ENCODE measurements around the gene TNS1. TPM values are rescaled to one million over a fixed set of nuclear protein-coding genes. Genes with fewer than 3 reads are reported as not detected.

Gene TNS1
- total RNA-seq, 2 donors from 2014 or later = 27.8 to 149 TPM

DNA sequence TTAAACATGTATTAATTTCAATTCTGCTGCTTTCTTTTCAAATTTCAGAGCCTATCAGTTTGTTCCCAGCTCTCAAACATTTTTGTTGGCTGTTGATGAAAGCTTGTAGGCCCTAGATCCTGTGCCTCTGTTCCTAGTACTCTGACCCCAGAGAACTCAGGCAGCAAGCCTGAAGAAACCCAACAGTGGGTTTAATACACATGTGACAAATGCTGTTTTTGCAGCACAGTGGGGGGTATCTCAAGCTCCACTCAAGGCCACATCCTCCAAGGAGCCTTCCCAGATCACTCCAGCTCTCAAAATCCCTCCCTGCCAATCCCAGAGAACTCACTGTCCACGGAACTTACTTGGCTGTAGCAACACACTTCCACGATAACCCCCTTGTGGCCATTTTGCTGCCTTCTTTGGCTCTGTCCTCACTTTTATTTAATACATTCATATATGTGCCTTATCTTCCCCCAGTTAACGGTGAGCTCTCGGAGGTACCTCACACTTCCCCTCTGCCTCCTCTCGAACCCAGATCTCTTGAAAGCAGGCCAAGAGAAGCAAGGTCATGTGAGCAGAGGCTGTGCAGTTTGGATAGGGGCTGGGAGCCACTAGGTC, 122.4 kb downstream of the TNS1 start:
- intact Hi-C loops (cut with DNase I, micrococcal nuclease) = loop anchor here in 1 of 2 donors (5.0 kb wide), 1 partner anchor 93 kb away; no protein-coding TSS in a partner anchor
- ATAC-seq (no peak), DNase-seq (no peak)

DNA sequence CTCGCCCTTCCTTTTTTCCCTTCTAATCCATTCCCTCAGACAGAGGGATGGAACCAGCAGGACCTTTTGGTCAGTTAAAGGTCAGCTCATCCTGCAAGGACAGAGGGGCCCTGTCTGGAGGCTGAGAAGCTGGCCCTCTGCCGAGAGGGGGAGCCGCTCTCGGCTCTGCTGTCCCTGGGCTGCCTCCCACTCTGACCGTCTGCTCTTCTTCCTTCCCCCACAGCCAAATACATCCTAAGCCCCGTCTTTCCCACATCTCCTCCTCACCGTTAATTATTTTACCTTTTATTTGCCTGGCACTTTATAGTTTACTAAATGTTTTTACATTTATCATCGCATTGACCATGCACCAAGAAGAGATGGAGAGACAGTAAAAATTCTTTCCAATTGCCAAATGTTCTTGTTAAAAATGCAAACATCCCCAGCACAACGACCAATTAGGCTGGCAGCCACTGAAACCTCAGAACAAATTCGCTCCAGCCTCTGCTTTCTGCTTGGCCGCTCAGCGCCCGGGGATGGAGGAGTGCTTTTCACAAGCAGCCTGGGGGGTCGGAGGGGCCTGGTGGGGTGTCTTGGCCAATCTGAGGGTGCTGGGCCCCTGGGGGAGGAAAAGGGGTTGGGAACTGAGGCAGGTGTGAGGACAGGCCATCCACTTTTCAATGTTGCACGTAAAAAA, 123.7 kb downstream of the TNS1 start:
- intact Hi-C loops (cut with DNase I, micrococcal nuclease) = no loop called here
- no peak for ATAC-seq
- no peak for DNase-seq

DNA sequence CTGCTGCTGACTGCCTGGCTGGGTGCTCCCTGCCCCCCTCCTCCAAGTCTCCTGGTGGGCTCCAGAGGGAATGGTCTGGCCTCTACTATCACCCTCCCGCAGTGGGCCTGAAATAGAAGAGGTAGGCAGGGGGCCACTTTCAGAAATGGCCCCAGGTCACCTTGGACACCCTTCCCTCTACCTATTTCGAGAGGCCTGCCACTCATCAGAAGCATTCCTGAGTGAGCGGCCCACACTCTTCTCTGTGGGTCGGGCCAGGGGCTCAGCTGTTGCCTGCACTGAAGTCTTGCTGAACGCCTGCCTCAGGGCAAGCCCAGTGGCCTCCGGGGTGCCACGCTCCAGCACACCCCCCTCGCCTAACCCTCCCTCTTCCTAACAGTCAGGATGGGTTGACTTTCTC, 124.9 kb downstream of the TNS1 start:
- DNase-seq = no peak
- intact Hi-C loops (cut with DNase I, micrococcal nuclease) = no loop called here
- no peak for ATAC-seq

DNA sequence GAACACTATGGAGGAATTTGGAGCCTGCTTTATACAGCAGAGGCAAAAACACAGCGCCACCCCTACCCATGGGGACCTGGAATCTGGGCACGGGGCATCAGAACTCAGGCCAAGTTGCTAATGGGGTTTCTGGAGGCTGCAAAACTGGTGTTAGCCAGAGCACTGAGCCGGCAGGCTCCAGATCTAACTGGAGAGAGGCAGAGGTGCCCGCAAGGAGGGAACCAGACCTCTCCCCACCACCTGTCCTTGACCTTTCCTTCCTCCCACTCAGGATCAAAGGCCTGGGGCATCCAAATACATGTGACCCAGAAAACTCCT, 126.6 kb downstream of the TNS1 start:
- intact Hi-C loops (cut with DNase I, micrococcal nuclease) = no loop called here
- no peak for DNase-seq
- ATAC-seq = no peak

DNA sequence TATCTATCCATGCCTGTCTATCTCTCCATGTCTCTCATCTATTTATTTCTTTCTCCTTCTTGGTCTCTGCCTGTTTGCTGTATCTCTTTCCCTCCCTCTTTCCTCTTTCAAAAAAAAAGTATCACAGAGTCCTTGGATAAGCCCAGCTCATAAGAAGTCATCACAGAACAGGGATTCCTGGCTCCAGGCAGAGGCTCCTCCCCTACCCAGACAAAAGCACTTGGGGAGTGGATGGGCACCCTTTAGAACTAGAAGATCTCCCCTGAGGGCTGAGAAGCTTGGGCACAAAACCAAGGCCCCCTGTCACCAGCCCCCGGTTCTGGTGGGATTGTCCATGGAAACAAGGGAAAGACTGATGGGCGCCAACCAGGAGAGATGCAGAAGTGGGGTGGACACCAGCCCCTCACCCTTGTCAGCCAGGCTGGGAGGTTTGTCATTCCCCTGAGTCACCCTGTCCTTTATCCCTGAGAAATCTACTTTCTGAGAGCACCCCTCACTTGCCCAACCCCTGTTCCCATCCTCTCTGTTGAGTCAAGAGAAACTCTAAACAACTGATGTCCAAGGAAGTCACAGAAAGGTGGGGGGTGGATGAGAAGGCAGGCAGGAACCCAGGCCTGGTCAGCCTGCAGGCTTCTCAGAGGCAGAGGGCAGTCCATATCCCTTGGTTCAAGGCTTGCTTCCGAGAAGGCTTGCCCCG, 127.1 kb downstream of the TNS1 start:
- ATAC-seq = no peak
- DNase-seq = no peak
- intact Hi-C loops (cut with DNase I, micrococcal nuclease) = no loop called here

DNA sequence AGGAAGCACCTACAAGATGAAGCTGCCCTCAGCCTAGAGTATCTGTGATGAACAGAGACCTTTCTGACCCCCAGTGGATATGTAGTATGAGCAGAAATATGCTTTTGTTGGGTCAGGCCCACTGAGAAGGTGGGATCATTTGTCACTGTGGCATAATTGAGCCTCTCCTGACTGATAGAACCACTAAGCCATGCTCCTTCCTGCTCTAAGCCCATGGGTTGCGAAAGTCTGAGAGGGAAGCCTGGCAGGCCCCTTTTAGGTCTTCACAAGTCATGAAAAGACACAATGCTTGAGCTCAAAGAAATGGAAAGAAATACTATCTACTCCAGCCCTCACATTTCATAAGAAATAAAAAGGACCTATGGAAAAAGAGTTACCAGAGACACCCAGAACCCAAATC, 127.7 kb downstream of the TNS1 start:
- ATAC-seq = no peak
- intact Hi-C loops (cut with DNase I, micrococcal nuclease) = no loop called here
- no peak for DNase-seq

DNA sequence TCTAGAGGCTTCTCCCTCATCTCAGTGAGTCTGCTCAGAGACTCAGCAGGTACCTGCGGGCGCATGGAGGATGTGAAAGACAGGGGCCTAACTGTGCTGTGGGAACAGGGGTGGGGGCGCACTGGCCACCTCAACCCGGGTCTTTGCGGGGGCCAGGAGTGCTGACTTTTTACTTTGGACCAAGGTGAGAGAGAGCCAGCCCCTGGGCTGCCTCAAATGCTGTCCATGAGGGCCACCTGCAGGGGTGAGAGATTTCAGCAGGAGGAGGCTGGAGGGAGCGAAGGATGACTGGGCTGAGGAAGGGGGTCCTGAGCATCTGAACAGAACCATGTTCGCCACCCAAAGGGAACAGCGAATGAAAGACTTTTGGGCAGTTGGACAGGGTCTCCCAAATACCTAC, 129.4 kb downstream of the TNS1 start:
- intact Hi-C loops (cut with DNase I, micrococcal nuclease) = no loop called here
- no peak for DNase-seq
- ATAC-seq = no peak

DNA sequence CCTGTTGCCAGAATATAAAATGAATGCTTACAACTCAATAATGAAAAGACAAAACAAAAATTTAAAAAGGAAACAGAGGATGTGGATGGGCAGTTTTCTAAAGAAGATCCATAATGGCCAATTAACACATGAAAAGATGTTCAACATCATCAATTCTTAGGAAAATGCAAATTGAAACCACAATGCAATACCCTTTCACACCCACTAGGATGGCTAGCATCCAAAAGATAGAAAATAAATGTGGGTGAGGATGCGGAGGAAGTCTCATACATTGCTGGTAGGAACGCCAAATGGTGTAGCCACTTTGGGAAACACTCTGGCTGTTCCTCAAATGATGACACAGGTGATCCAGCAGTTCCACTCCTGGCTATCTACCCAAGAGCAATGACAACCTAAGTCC, 130.5 kb downstream of the TNS1 start:
- intact Hi-C loops (cut with DNase I, micrococcal nuclease) = no loop called here

DNA sequence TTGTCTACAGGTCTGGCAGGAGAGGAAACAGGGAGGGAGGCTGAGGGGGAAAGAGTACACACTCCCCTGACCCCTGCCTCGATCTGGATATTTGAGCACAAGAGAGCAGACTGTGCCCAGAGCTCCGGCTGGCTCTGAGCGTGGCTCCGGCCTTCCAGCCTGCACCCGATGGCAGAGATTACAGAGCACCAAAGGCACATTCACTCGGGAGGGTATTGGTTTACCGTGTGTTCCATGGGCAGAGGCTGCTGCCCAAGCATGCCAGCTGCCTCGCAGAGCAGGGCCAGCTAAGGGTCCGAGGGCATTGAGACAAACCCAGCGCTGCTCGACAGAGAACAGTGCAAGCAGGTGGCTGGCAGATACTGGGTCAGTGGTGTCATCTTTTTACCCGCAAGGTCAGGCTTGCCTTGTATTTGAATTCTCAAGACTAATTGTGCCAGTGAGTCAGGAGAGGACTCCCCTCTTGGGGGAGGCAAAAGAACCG, 132.2 kb downstream of the TNS1 start:
- intact Hi-C loops (cut with DNase I, micrococcal nuclease) = no loop called here
- ATAC-seq (no peak), DNase-seq (no peak)

More for the DNA sequence above, 130.5 kb downstream of the TNS1 start:
- no peak for DNase-seq
- ATAC-seq = no peak

DNA sequence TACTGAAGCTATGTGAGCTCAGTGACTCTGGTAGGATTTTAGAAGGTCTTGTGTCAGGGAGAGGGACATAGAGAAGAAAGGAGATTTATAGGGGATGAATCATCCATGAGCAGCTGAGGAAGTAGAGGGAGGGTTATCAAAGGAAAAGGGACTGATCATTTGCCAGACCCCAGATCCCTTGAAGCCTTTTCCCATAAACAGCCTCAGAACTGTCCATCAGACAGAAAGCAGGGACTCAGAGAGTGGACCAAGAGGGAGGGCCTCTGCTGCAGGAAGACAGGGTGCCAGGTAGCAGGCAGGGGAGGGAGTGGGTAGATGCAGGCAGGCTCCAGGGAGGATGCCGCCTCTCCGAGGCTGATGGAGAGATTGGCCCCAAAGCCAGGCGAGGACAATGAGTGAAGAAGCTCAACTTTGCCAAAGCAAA, 133.9 kb downstream of the TNS1 start:
- no peak for ATAC-seq
- no peak for DNase-seq
- intact Hi-C loops (cut with DNase I, micrococcal nuclease) = no loop called here

DNA sequence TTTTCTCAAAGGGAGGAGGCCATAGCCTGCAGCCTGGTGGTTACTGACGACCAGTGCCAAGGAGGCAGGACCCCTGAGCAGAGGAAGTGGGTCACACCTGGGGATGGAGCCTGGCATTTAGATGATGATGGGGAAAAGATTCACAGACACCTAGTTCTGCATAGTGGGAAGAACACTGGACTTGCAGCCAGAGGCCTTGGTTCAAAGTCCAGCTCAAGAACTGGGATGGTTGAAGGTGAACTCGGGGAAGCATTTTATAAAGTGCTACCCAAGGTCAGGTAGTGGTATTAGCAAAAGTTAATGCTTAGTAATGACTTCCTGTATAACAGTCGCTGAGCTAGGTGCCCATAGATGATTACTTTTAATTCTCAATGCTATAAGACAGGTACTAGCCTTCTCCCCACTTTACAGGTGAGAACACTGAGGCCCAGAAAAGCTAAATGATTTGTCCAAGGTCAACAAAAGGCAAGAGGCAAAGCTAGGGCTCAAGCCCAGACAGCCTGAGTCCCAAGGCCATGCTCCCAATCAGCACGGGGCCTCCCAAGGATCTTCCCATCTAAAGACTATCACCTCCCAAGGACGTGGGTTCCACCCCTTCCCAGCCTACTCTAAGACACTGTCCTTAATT, 134.4 kb downstream of the TNS1 start:
- ATAC-seq = no peak
- DNase-seq = no peak
- intact Hi-C loops (cut with DNase I, micrococcal nuclease) = no loop called here

DNA sequence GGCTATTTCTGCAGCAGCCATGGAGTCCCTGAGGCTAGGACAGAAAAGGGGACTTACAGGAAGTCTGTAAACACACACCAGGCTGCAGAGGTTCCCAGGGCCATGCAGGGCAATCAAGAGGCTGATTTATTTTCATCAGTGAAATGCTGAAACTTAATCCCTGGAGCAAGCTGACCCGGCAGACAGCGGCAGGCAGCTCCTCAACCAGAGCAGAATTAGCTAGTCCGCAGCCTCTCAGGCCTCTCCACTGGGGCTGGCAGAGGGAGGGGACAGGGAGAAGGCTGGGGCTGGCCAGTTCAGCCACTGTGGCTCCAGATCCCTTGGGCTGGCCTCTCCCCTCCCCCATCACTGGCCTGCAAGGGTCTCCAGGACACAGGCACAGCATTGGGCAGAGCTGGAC, 136.3 kb downstream of the TNS1 start:
- ATAC-seq (no peak), DNase-seq (no peak)
- intact Hi-C loops (cut with DNase I, micrococcal nuclease) = no loop called here

DNA sequence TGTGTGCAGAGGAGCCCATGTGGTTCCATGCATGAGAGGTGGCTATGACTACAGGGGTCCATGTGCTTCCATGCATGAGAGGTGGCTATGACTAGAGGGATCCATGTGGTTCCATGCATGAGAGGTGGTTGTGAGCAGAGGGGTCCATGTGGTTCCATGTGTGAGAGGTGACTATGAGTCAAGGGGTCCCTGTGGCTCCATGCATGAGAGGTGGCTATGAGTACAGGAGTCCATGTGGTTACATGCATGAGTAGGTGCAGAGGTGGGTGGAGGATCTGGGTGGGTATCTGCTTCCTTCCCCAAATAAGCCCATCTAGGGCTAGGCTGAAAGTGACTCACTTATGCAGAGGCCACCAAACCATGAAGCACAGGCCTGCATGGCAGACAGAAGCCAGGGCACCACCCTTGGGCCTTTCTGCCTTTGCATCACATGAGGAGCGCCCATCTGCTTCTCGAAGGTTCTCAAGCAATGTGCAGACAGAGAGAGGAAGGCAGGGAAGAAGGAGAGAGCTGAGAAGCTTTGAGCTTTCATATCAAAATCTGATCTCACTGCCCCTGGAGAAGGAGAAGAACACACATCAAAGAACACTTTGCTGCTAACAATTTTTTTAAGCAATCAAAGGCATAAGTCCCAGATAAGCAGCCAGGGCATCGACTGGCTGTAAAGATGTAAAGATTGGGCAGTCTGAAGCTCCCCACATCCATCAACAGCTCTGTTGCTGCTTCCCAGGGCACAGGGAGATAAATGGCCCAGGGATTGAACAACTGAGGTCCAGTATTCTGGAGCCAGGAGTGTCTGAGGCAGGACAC, 137.6 kb downstream of the TNS1 start:
- intact Hi-C loops (cut with DNase I, micrococcal nuclease) = no loop called here
- DNase-seq = no peak
- no peak for ATAC-seq

DNA sequence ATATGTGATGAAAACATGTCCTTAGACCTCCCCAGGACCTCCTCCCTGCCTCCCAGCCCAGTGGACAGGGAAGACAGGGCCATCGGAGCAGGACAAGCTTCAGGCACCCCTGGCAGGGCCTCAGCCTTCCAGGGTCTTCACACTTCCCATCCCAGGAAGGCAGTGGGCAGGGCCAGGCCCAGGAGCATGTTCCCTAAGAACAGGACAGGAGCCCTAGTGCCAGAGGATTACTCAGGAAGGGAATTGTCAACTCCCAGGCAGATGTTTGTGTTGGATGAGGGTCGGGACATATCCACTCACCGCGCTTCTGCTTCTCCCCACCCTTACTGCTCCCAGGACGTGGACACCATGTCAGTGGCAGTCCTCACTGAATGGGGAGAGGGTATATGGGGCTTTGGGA, 138.9 kb downstream of the TNS1 start:
- ATAC-seq (no peak), DNase-seq (no peak)
- intact Hi-C loops (cut with DNase I, micrococcal nuclease) = no loop called here

DNA sequence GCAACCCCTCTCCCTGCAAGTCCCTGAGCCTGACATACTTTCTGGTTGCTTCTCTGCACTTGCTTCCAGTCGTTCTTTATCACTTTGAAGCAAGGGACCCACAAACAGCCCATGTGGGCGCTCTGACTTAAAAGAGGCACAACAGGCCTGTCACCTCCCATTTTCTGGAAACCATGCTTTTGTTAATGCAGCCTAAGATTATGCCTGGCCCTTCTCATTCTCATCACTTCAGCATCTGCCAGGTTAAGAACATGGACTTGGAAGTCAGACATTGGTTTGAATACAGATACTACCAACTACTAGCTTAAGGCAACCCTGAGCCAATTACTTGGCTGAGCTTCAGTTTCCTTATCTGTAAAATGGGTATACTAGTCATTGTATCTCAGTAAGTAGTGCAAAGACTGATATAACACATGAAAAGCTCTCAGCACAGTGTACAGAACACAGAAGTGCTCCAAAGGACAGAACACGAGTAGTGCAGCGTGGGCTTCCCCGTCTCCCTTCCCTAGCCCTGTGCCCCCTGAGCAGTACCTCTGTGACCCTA, 141.4 kb downstream of the TNS1 start:
- DNase-seq (no peak), ATAC-seq (no peak)
- intact Hi-C loops (cut with DNase I, micrococcal nuclease) = no loop called here

DNA sequence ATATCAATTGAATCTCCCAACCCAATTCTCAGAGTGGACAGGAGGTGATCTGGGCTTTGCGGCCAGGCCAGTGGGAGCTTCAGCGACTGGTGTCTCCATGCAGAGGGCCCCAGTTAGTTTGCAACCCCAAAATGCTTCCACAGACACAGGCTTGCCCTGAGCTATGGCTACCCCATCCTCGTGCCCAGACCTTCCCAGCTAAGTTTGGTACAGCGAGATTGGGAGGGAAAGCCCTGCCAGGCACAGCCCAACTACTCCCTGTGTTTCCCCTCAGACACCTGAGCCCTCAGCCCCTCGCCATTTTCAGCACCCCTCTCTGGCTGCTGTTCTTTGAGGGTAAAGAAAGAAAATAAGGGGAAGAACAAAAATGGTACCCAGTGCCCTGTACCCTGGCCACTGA, 142.9 kb downstream of the TNS1 start:
- intact Hi-C loops (cut with DNase I, micrococcal nuclease) = no loop called here
- DNase-seq (no peak), ATAC-seq (no peak)

DNA sequence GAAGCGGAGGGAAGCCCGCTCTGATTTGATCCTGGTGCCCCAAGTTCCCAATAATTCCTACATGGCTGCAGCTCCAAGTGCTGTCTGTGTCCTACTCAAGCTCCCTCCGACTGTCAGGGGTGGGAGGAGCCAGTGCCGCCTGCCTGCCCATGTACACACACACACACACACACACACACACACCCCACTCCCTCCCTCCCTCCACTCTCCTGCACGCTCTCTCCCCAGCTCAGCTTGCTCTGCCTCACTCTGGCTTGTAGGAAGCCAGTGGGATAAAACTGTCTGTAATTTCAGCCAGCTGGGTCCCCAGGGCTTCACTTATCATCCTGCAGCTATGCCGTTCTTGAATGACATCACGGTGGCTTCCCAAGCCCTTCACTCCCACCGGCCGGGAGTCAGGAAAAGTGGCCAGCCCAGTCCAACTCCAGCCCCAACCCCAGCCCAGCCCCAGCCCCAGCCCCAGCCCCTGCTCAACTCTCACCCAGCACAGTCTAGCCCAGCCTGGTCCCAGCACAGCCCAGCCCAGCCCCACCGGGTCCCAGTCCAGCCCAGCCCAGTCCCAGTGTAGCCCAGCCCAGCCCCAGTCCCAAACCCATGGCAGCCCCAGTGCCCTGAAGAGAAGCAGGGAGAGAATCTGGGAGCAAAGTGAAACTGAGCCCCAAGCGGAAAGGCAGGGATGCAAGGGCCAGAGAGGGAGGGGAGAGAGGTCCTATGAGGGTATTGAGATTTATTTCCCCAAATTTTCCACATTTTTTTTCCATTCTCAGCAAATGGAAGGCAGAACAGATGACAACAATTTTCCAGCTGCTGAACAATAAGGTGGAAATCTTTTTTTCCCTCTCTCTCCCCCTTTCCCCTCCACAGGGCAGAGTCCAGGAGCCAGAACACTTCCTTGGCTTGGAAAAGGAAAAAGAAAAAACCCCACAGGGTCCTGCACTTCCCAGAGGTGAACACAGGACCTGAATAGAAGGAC, 144.0 kb downstream of the TNS1 start:
- intact Hi-C loops (cut with DNase I, micrococcal nuclease) = no loop called here
- ATAC-seq = peak; percentile 79
- peak; percentile 61 to 79 for DNase-seq
